ENCODE measurements around the gene ANO1. TPM values are rescaled to one million over a fixed set of nuclear protein-coding genes. Genes with fewer than 3 reads are reported as not detected.

ANO1 gene
- total RNA-seq, 1 experiment from 2014 or later: 41.7 TPM

- H3K4me2 ChIP-seq (ENCODE audit: low read length): no peak overlapping the region
- H3K9me3 ChIP-seq (ENCODE audit: control insufficient read depth in 1 of 2, insufficient read depth in 1 of 2, low read depth in 1 of 2, low read length in 2 of 2): no peaks in the 10 kb centered on the region
- no peaks in the 10 kb centered on the region; a peak in 1 of 4 replicates for H3K36me3 ChIP-seq (ENCODE audit: control insufficient read depth in 1 of 2, insufficient read depth in 2 of 2, low read length in 2 of 2)
- no peak overlapping the region for H3K4me3 ChIP-seq (replicated peaks in 1 of 2; ENCODE audit: low read depth in 1 of 2, low read length in 2 of 2)
- H3K27me3 ChIP-seq (ENCODE audit: insufficient read depth, low read length): no peaks in the 10 kb centered on the region
- H2AFZ ChIP-seq (ENCODE audit: low read depth, low read length, poor library complexity, severe bottlenecking): no peak overlapping the region
- no TSS peak for BruUV-seq (replicated peaks)
- no peaks in the 10 kb centered on the region for H4K20me1 ChIP-seq (ENCODE audit: insufficient read depth)
- TF ChIP-seq EZH2phosphoT487 (IDR thresholded peaks at IDR 0.05; ENCODE audit: borderline replicate concordance) (no peak), ZFX (IDR thresholded peaks at IDR 0.05) (no peak), ELF1 (IDR thresholded peaks at IDR 0.05; ENCODE audit: borderline replicate concordance, low read depth) (no peak), ATF3 (IDR thresholded peaks at IDR 0.05) (no peak), SIN3A (IDR thresholded peaks at IDR 0.05; ENCODE audit: low read depth) (no peak), YY1 (IDR thresholded peaks at IDR 0.05; ENCODE audit: extremely low read depth, insufficient replicate concordance, low read depth, low read length) (no peak), FOSL1 (IDR thresholded peaks at IDR 0.05; ENCODE audit: low read depth) (no peak), POLR2A (IDR thresholded peaks at IDR 0.05; ENCODE audit: borderline replicate concordance, extremely low read depth, insufficient read depth, insufficient read length) (no peak), EGR1 (IDR thresholded peaks at IDR 0.05; ENCODE audit: low read depth) (no peak), EZH2 (IDR thresholded peaks at IDR 0.05) (no peak), CBX3 (IDR thresholded peaks at IDR 0.05; ENCODE audit: low read depth) (no peak), JUND (IDR thresholded peaks at IDR 0.05) (no peak), CEBPB (IDR thresholded peaks at IDR 0.05; ENCODE audit: low read depth) (no peak), POLR2AphosphoS5 (IDR thresholded peaks at IDR 0.05; ENCODE audit: low read depth, low read length) (no peak)
- no peak overlapping the region for H3K9ac ChIP-seq (ENCODE audit: low read length)
- DNase-seq (ENCODE audit: low read depth, low spot score): no peak
- RAD21 ChIA-PET (ENCODE audit: low non-redundant PET in 1 of 2, low total read pairs in 2 of 2, uncharacterized antibody in 2 of 2, unreplicated experiment in 2 of 2): no interaction called here
- CTCF ChIA-PET: no interaction called here
- no peak for ATAC-seq
- H3K27ac ChIP-seq (ENCODE audit: low read depth, low read length): no peak overlapping the region
- H3K4me1 ChIP-seq (ENCODE audit: control insufficient read depth in 1 of 2, insufficient read depth in 2 of 2, low read length in 2 of 2): peaks cover 4 to 10% of the 10 kb centered on the region in 2 experiments
- H3K9me2 ChIP-seq (ENCODE audit: insufficient read depth): no peaks in the 10 kb centered on the region
- POLR2A ChIA-PET: no interaction called here
- H3K79me2 ChIP-seq (ENCODE audit: insufficient read depth, low read length): no peaks in the 10 kb centered on the region
- intact Hi-C loops (cut with micrococcal nuclease): no loop called here
Measured at GRCh38 chr11:70146895-70147520, 68.9 kb downstream of the ANO1 start.

All from HCT116 (cell line).